Esophagus (tissue), 2 donors: ENCODE data around the gene PTPN4. TPM values are rescaled to one million over a fixed set of nuclear protein-coding genes. Genes with fewer than 3 reads are reported as not detected.
"Not testable (repeated sequence)": the region's sequence is repeated elsewhere in the genome, so short reads cannot be mapped to it uniquely, and the experiment has no call there.

Experiments used
- H3K27ac ChIP-seq, 2 donors: one replicate each; pipeline ENCODE4 v1.5.1; 2013; ENCODE audit warnings: low read depth in 2 of 2, mild to moderate bottlenecking in 2 of 2, inconsistent platforms in 1 of 2, low read length in 1 of 2, moderate library complexity in 1 of 2
- H3K27me3 ChIP-seq, 2 donors: one replicate each; pipeline ENCODE4 v1.6.1; 2013; ENCODE audit warnings: low read length in 2 of 2, control low read depth in 1 of 2, mild to moderate bottlenecking in 1 of 2; ENCODE audit not compliant: insufficient read depth in 2 of 2, control insufficient read depth in 1 of 2
- H3K36me3 ChIP-seq, 2 donors: one replicate each; pipeline ENCODE4 v1.6.1; 2013; ENCODE audit warnings: low read length in 1 of 2; ENCODE audit not compliant: control insufficient read depth in 2 of 2, insufficient read depth in 2 of 2
- H3K4me1 ChIP-seq, 2 donors: one replicate each; pipeline ENCODE4 v1.6.1; 2013; ENCODE audit warnings: low read length in 1 of 2; ENCODE audit not compliant: control insufficient read depth in 2 of 2, insufficient read depth in 2 of 2
- H3K4me3 ChIP-seq, 2 donors: one replicate each; pipeline ENCODE4 v1.5.1; 2013; ENCODE audit warnings: low read length in 2 of 2, mild to moderate bottlenecking in 2 of 2, low read depth in 1 of 2, moderate library complexity in 1 of 2
- H3K9me3 ChIP-seq, 2 donors: one replicate each; pipeline ENCODE4 v1.6.1; 2013; ENCODE audit warnings: mild to moderate bottlenecking in 2 of 2, low read depth in 1 of 2, low read length in 1 of 2, moderate library complexity in 1 of 2; ENCODE audit not compliant: control insufficient read depth in 2 of 2, insufficient read depth in 1 of 2
- WGBS, 2 donors: extraction: QIAGEN DNeasy Blood & Tissue Kit; methylation state at CpG; one replicate each; pipeline ENCODE4 v1.1.7; 2013; 5-methylcytosine and 5-hydroxymethylcytosine counted together
- polyA plus RNA-seq, 2 donors: library from polyadenylated mRNA; stranded (reverse); fragments of 200-250 nt; gene quantifications; one replicate each; pipeline ENCODE4 v1.2.3, GENCODE V29; 2013
- donor health status: healthy with polysubstance abuse.
- donor health status: Bipolar disorder and iron deficiency.

PTPN4 gene
- polyA plus RNA-seq, 2 donors = 2.0 to 4.5 TPM

GRCh38 chr2:119794237-119794636 lies 34.5 kb downstream of the PTPN4 start:
- Histone ChIP-seq H3K4me1 (peaks cover 0 to 3% of the 10 kb centered on the region in 2 donors), H3K27ac (no peak overlapping the region)

DNA sequence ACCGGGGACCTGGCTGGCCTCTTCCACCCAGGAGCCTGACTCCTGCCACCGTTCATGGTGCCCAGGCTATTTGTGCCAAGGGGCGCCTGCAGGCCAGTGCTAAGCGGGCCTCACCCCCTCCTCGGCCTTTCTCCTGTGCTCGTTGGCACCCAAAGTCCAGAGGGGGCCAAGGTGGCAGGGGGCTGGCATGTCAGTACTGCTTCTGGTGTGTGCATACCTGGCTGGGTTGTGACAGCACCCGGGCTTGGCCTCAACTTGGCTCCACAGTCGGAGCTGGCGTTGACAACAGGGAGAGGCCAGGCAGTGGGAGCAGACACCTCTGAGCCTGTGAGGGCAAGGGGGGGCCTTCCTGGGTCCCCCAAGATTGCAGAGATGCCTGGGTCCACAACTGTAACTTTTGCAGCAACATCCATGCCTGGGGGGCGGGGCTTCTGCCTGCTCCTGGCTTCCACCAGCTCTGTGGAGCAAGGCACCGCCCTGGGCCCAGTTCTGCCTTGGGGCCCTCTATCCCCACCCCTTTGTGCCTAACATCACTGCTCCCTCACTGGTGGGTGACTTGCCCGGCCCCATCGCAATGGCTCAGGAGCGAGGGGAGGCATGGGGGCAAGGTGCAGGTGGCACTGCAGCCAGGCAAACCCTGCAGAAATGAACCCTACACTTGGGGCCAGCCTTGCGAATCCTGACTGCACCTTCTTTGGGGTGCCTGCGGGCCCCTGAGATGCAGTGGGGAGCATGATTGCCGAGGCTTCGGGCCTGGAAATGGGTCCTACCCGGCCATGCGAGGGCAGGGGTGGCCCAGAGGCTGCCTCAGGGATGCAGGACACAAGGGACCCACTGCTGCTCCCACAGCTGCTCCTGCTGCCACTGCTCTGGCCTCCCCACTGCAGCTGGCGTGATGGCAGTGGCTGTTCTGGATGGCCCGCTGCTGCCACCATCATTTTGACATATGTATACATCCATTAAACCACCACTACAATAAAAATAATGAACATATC lies 35.9 kb downstream of the PTPN4 start:
- Histone ChIP-seq H3K27ac (no peak overlapping the region), H3K4me3 (no peak overlapping the region), H3K4me1 (peaks cover 0 to 3% of the 10 kb centered on the region in 2 donors), H3K27me3 (no peaks in the 10 kb centered on the region), H3K36me3 (peaks cover 0 to 3% of the 10 kb centered on the region in 2 donors), H3K9me3 (peaks cover 0 to 5% of the 10 kb centered on the region in 2 donors)
- 97 to 98% methylated on average over 22 of the region's 22 CpGs for WGBS, 2 donors

More at GRCh38 chr2:119794237-119794636, 34.5 kb downstream of the PTPN4 start:
- WGBS, 2 donors = 91 to 92% methylated on average over 9 of the region's 9 CpGs
- Histone ChIP-seq H3K4me3 (no peak overlapping the region), H3K9me3 (peaks cover 0 to 5% of the 10 kb centered on the region in 2 donors), H3K36me3 (peaks cover 0 to 3% of the 10 kb centered on the region in 2 donors), H3K27me3 (no peaks in the 10 kb centered on the region)

DNA sequence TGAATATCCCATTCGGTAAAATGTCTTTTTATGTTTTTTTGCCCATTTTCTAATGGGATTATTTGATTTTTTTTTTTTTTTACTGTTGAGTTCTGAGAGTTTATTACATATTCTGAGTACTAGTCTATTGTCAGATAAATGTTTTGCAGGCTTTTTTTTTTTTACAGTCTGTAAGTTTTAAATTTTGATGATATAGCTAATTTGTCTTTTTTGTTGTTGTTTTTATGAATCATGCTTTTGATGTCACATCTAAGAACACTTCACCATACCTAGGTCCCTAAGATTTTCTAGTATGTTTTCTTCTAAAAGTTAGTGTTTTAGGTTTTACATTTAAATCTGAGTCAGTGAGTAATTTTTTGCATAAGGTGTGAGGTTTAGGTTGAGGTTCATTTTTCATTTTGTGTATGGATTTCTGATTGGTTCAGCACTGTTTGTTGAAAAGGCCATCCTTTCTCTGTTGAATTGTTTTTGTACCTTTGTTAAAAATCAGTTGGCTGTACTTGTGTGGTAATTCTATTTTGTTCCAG lies 40.7 kb downstream of the PTPN4 start:
- WGBS, 2 donors = 88 to 90% methylated on average over 1 of the region's 1 CpG

GRCh38 chr2:119801040-119801439 lies 41.3 kb downstream of the PTPN4 start:
- H3K9me3 ChIP-seq = no peaks in the 10 kb centered on the region
- no peaks in the 10 kb centered on the region for H3K4me1 ChIP-seq
- no peak overlapping the region for H3K27ac ChIP-seq
- H3K36me3 ChIP-seq = no peaks in the 10 kb centered on the region
- 93 to 98% methylated on average over 7 of the region's 7 CpGs for WGBS, 2 donors
- H3K27me3 ChIP-seq = no peaks in the 10 kb centered on the region
- no peak overlapping the region for H3K4me3 ChIP-seq

More for the DNA sequence above, 40.7 kb downstream of the PTPN4 start:
- no peaks in the 10 kb centered on the region for H3K36me3 ChIP-seq
- no peaks in the 10 kb centered on the region for H3K9me3 ChIP-seq
- no peaks in the 10 kb centered on the region for H3K4me1 ChIP-seq
- H3K27me3 ChIP-seq = no peaks in the 10 kb centered on the region
- H3K4me3 ChIP-seq = no peak overlapping the region
- H3K27ac ChIP-seq = no peak overlapping the region

DNA sequence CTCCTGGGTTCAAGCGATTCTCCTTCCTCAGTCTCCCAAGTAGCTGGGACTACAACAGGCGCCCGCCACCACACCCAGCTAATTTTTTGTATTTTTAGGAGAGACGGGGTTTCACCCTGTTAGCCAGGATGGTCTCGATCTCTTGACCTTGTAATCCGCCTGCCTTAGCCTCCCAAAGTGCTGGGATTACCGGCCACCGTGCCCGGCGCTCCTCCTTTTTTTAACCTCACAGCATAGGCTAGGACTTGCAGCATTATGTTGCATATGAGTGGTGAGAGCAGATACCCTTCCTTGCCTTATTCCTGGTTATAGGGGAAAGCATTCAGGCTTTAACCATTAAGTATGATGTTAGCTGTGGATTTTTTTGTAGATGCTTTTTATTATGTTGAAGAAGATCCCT lies 42.3 kb downstream of the PTPN4 start:
- H3K27me3 ChIP-seq, H3K4me1 ChIP-seq, H3K36me3 ChIP-seq, H3K27ac ChIP-seq, H3K9me3 ChIP-seq, H3K4me3 ChIP-seq: not testable (repeated sequence)
- 94 to 95% methylated on average over 10 of the region's 10 CpGs for WGBS, 2 donors

DNA sequence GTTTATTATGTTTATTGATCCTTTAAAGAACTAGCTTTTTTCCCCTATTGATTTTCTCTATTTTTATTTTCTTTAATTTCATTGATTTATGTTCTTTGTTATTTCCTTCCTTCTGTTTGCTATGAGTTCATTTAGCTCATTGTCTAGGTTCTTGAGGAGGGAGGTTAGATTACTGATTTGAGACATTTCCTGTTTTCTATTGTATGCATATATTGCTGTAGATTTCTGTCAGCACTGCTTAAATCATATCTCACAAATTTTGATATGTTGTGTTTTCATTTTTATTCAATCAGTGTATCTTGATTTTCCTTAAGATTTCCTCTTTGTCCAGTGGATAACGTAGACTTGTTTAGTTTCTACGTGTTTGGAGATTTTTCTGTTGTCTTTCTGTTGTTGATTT lies 43.4 kb downstream of the PTPN4 start:
- no peak overlapping the region for H3K27ac ChIP-seq
- 96 to 97% methylated on average over 2 of the region's 2 CpGs for WGBS, 2 donors
- no peaks in the 10 kb centered on the region for H3K27me3 ChIP-seq
- H3K4me3 ChIP-seq = no peak overlapping the region
- H3K36me3 ChIP-seq = no peaks in the 10 kb centered on the region
- no peaks in the 10 kb centered on the region for H3K4me1 ChIP-seq
- no peaks in the 10 kb centered on the region for H3K9me3 ChIP-seq

DNA sequence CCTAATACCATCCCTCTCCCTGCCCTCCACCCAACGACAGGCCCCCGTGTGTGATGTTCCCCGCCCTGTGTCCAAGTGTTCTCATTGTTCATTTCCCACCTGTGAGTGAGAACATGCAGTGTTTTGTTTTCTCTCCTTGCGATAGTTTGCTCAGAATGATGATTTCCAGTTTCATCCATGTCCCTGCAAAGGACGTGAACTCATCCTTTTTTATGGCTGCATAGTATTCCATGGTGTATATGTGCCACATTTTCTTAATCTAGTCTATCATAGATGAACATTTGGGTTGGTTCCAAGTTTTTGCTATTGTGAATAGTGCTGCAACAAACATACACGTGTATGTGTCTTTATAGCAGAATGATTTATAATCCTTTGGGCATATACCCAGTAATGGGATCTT lies 44.7 kb downstream of the PTPN4 start:
- WGBS, 2 donors = 96 to 97% methylated on average over 6 of the region's 6 CpGs
- not testable (repeated sequence) for H3K4me3 ChIP-seq, H3K27me3 ChIP-seq, H3K27ac ChIP-seq, H3K4me1 ChIP-seq, H3K36me3 ChIP-seq, H3K9me3 ChIP-seq

DNA sequence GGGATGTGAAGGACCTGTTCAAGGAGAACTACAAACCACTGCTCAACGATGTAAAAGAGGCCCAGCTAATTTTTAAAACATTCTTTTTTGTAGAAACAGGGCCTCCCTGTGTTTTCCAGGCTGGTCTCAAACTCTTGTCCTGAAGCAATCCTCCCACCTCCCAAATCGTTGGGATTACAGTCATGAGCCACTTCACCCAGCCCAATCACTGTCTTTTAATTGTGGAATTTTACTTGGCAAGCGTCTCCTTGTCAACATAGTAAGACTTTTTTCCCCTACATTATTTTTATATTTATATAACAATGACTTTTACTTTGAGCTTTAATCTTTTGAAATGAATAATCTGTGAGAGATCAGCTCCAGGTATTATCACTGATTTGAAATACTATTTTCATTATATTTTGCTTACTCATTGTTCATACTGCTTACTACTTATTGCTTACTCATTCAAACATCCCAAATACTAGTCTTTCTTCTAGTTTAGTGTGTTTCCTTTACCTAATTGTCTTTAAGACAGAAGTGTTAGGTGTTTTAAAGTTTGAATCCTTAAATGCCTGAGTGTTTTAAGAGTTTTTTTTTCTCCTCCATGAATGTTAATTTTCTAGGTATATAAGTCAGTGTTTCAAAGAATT lies 48.9 kb downstream of the PTPN4 start:
- Histone ChIP-seq H3K27ac (no peak overlapping the region), H3K4me3 (no peak overlapping the region), H3K9me3 (no peaks in the 10 kb centered on the region), H3K36me3 (no peaks in the 10 kb centered on the region), H3K27me3 (no peaks in the 10 kb centered on the region), H3K4me1 (no peaks in the 10 kb centered on the region)
- 50 to 72% methylated on average over 3 of the region's 3 CpGs for WGBS, 2 donors

GRCh38 chr2:119809339-119810048 lies 49.8 kb downstream of the PTPN4 start:
- WGBS, 2 donors = 49 to 58% methylated on average over 6 of the region's 6 CpGs
- Histone ChIP-seq H3K36me3 (no peaks in the 10 kb centered on the region), H3K4me1 (no peaks in the 10 kb centered on the region), H3K9me3 (no peaks in the 10 kb centered on the region), H3K27me3 (no peaks in the 10 kb centered on the region), H3K4me3 (no peak overlapping the region), H3K27ac (no peak overlapping the region)
